Stimulated activated CD8-positive, alpha-beta memory T cell treated with anti-CD3 and anti-CD28 coated beads, Interleukin-4, amount 100 ng/mL, for 24 hours (primary cell): ENCODE results near the gene BLOC1S3.

Experiments
- DNase-seq: peaks from one replicate; pipeline ENCODE4 v3.0.0-alpha.2; 2020; ENCODE audit warnings: low read depth

BLOC1S3 gene

GRCh38 chr19:45182758-45183157 lies 4.2 kb downstream of the BLOC1S3 start:
- DNase-seq = no peak

GRCh38 chr19:45184115-45184514 lies 5.5 kb downstream of the BLOC1S3 start:
- no peak for DNase-seq

GRCh38 chr19:45186509-45187334 lies 8.1 kb downstream of the BLOC1S3 start:
- DNase-seq = no peak

- DNase-seq = no peak
These were observed 9.0 kb downstream of the BLOC1S3 start for GRCh38 chr19:45187421-45188100.

- DNase-seq = no peak
These were observed 11.4 kb downstream of the BLOC1S3 start for GRCh38 chr19:45189971-45190370.

GRCh38 chr19:45191375-45191774 lies 12.8 kb downstream of the BLOC1S3 start:
- no peak for DNase-seq

- no peak for DNase-seq
These were observed 17.2 kb downstream of the BLOC1S3 start for GRCh38 chr19:45195764-45196163.

GRCh38 chr19:45200568-45200967 lies 22.0 kb downstream of the BLOC1S3 start:
- DNase-seq = no peak

GRCh38 chr19:45202637-45203036 lies 24.1 kb downstream of the BLOC1S3 start:
- no peak for DNase-seq

GRCh38 chr19:45205810-45206209 lies 27.2 kb downstream of the BLOC1S3 start:
- DNase-seq = no peak

GRCh38 chr19:45206328-45206727 lies 27.7 kb downstream of the BLOC1S3 start:
- DNase-seq = no peak

GRCh38 chr19:45211751-45212381 lies 33.3 kb downstream of the BLOC1S3 start:
- no peak for DNase-seq

- no peak for DNase-seq
These were observed 34.4 kb downstream of the BLOC1S3 start for GRCh38 chr19:45213031-45213430.

- DNase-seq = no peak
These were observed 37.0 kb downstream of the BLOC1S3 start for GRCh38 chr19:45215391-45216191.

- DNase-seq = no peak
These were observed 38.1 kb downstream of the BLOC1S3 start for GRCh38 chr19:45216667-45217066.

GRCh38 chr19:45217193-45217956 lies 38.8 kb downstream of the BLOC1S3 start:
- DNase-seq = no peak

- no peak for DNase-seq
These were observed 39.4 kb downstream of the BLOC1S3 start for GRCh38 chr19:45217957-45218334.

- DNase-seq = no peak
These were observed 39.8 kb downstream of the BLOC1S3 start for GRCh38 chr19:45218426-45218825.

- no peak for DNase-seq
These were observed 40.5 kb downstream of the BLOC1S3 start for GRCh38 chr19:45218911-45219743.

- no peak for DNase-seq
These were observed 44.1 kb downstream of the BLOC1S3 start for GRCh38 chr19:45222724-45223123.

GRCh38 chr19:45223879-45224278 lies 45.3 kb downstream of the BLOC1S3 start:
- DNase-seq = no peak
